ENCODE results near the gene OR9Q1.

Gene OR9Q1

DNA sequence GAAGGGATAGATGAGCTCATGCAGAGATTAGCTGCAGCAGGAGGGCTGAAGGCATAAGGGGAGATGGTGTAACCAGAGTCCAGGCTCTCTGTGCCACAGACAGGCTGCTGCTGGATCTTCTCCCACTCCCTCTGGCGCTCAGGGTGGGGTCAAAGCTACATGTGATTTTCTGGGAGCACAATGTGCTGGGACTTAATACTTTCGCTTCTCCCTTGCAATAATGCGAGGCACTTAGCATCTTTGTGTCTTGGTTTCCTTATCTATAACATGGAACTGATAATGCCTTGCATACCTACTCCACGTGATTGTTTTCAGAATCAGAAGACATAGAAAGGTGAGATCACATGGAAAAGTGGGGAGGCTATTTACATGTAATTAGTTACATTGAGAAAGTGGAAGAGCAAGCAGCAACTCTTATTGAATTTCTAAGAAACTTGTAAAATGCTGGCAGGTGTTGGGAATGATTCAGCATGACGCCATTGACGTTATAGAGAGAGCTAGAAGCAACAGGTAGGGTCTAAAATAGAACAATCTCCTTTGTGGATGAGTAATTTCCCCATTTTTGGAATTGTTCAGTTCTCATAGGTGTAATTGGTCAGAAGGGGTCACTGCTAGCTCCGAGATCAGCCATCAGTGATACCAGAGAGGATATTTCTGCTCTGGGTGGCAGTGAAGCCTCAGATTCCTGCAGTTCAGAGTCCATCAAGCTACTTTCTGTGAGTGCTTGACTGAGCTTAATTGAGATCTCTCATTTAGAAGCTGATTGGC, 109.8 kb downstream of the OR9Q1 start:
- Histone ChIP-seq H3K4me3 (ENCODE audit: low read length, poor library complexity, severe bottlenecking) (no peak overlapping the region), H3K27me3 (ENCODE audit: insufficient read depth, low read length, poor library complexity, severe bottlenecking) (no peaks in the 10 kb centered on the region), H3K4me2 (ENCODE audit: low read depth, low read length, poor library complexity, severe bottlenecking) (no peak overlapping the region), H4K20me1 (ENCODE audit: insufficient read depth, low read length, poor library complexity, severe bottlenecking) (no peaks in the 10 kb centered on the region), H3K9me2 (replicated peaks; ENCODE audit: low read depth, low read length) (no peaks in the 10 kb centered on the region), H3K4me1 (ENCODE audit: insufficient read depth, low read length, poor library complexity, severe bottlenecking) (no peaks in the 10 kb centered on the region), H3K36me3 (ENCODE audit: insufficient read depth, low read length) (no peaks in the 10 kb centered on the region), H3F3A (ENCODE audit: low read depth) (no peaks in the 10 kb centered on the region), H3K9ac (ENCODE audit: low read depth, low read length, poor library complexity, severe bottlenecking) (no peak overlapping the region), H3K9me3 (ENCODE audit: insufficient read depth, low read depth, low read length) (no peaks in the 10 kb centered on the region), H3K79me2 (ENCODE audit: insufficient read depth, low read length) (no peaks in the 10 kb centered on the region), H2AFZ (ENCODE audit: low read length) (no peak overlapping the region)
- TF ChIP-seq, protein P1, sequence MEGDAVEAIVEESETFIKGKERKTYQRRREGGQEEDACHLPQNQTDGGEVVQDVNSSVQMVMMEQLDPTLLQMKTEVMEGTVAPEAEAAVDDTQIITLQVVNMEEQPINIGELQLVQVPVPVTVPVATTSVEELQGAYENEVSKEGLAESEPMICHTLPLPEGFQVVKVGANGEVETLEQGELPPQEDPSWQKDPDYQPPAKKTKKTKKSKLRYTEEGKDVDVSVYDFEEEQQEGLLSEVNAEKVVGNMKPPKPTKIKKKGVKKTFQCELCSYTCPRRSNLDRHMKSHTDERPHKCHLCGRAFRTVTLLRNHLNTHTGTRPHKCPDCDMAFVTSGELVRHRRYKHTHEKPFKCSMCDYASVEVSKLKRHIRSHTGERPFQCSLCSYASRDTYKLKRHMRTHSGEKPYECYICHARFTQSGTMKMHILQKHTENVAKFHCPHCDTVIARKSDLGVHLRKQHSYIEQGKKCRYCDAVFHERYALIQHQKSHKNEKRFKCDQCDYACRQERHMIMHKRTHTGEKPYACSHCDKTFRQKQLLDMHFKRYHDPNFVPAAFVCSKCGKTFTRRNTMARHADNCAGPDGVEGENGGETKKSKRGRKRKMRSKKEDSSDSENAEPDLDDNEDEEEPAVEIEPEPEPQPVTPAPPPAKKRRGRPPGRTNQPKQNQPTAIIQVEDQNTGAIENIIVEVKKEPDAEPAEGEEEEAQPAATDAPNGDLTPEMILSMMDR (conservative IDR thresholded peaks at IDR 0.05; ENCODE audit: low read length) = no peak
- TF ChIP-seq EZH2phosphoT487 (IDR thresholded peaks at IDR 0.05; ENCODE audit: borderline replicate concordance) = no peak

DNA sequence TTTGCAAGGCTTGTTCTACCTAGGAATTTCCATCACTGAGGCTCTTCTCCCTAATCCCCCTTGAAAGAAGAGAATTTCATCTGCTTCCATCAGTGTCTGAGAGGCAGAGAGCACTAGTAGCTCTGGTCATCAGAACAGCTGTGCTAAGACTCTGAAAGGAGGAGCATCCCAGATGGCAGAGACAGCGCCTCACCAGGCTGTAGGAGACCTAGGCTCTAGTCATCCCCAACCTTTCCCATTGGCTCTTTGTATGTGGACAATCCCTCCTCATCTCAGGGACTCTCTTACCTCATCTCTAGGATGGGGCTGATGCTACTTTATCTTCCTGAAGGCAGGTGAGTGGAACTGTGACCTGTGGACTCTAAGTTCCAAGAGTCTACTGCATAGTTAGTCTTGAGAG, 110.5 kb downstream of the OR9Q1 start:
- Histone ChIP-seq H3K9me2 (replicated peaks; ENCODE audit: low read depth, low read length) (no peaks in the 10 kb centered on the region), H3K4me1 (ENCODE audit: insufficient read depth, low read length, poor library complexity, severe bottlenecking) (no peaks in the 10 kb centered on the region), H3K9ac (ENCODE audit: low read depth, low read length, poor library complexity, severe bottlenecking) (no peak overlapping the region), H3K4me3 (ENCODE audit: low read length, poor library complexity, severe bottlenecking) (no peak overlapping the region), H4K20me1 (ENCODE audit: insufficient read depth, low read length, poor library complexity, severe bottlenecking) (no peaks in the 10 kb centered on the region), H3K4me2 (ENCODE audit: low read depth, low read length, poor library complexity, severe bottlenecking) (no peak overlapping the region), H3F3A (ENCODE audit: low read depth) (no peaks in the 10 kb centered on the region), H3K27me3 (ENCODE audit: insufficient read depth, low read length, poor library complexity, severe bottlenecking) (no peaks in the 10 kb centered on the region), H2AFZ (ENCODE audit: low read length) (no peak overlapping the region), H3K36me3 (ENCODE audit: insufficient read depth, low read length) (no peaks in the 10 kb centered on the region), H3K79me2 (ENCODE audit: insufficient read depth, low read length) (no peaks in the 10 kb centered on the region), H3K9me3 (ENCODE audit: insufficient read depth, low read depth, low read length) (no peaks in the 10 kb centered on the region)
- no peak for TF ChIP-seq EZH2phosphoT487 (IDR thresholded peaks at IDR 0.05; ENCODE audit: borderline replicate concordance)
- TF ChIP-seq, protein P1 (conservative IDR thresholded peaks at IDR 0.05; ENCODE audit: low read length) = no peak

DNA sequence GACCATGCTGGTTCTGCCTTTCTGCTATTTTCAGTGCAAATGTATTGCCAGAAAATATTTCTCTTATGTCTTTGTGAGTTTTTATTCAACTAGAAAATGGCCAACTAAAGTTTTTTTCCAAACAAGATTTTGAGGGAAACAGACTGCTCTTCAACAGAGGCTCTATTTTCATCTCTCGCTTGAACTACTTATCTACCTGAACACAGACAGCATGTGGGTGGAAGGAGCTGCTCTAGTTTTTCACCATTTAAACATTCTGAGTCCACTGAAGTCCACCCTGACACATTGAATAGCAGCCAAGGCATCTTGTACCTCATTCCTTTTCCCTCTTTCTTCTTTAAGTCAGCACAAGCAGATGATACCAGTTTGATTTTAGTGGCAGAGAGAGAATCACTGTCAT, 111.5 kb downstream of the OR9Q1 start:
- Histone ChIP-seq H3K36me3 (ENCODE audit: insufficient read depth, low read length) (no peaks in the 10 kb centered on the region), H4K20me1 (ENCODE audit: insufficient read depth, low read length, poor library complexity, severe bottlenecking) (no peaks in the 10 kb centered on the region), H3K79me2 (ENCODE audit: insufficient read depth, low read length) (no peaks in the 10 kb centered on the region), H3K4me2 (ENCODE audit: low read depth, low read length, poor library complexity, severe bottlenecking) (no peak overlapping the region), H3K4me3 (ENCODE audit: low read length, poor library complexity, severe bottlenecking) (no peak overlapping the region), H3K27me3 (ENCODE audit: insufficient read depth, low read length, poor library complexity, severe bottlenecking) (no peaks in the 10 kb centered on the region), H3K9me2 (replicated peaks; ENCODE audit: low read depth, low read length) (no peaks in the 10 kb centered on the region), H3K9ac (ENCODE audit: low read depth, low read length, poor library complexity, severe bottlenecking) (no peak overlapping the region), H3K9me3 (ENCODE audit: insufficient read depth, low read depth, low read length) (no peaks in the 10 kb centered on the region), H2AFZ (ENCODE audit: low read length) (no peak overlapping the region), H3K4me1 (ENCODE audit: insufficient read depth, low read length, poor library complexity, severe bottlenecking) (no peaks in the 10 kb centered on the region), H3F3A (ENCODE audit: low read depth) (no peaks in the 10 kb centered on the region)
- TF ChIP-seq, protein P1 (conservative IDR thresholded peaks at IDR 0.05; ENCODE audit: low read length) = no peak
- no peak for TF ChIP-seq EZH2phosphoT487 (IDR thresholded peaks at IDR 0.05; ENCODE audit: borderline replicate concordance)

All from Loucy (cell line).